GM19193 (cell line): ENCODE results near the gene CNOT1.

ENCODE experiments used
- POLR2A ChIP-seq: IDR thresholded peaks from 4 replicates; pipeline ENCODE4 v1.6.1; 2011; ENCODE audit not compliant: insufficient read depth, insufficient read length; ENCODE audit errors: extremely low read depth

The CNOT1 gene

DNA sequence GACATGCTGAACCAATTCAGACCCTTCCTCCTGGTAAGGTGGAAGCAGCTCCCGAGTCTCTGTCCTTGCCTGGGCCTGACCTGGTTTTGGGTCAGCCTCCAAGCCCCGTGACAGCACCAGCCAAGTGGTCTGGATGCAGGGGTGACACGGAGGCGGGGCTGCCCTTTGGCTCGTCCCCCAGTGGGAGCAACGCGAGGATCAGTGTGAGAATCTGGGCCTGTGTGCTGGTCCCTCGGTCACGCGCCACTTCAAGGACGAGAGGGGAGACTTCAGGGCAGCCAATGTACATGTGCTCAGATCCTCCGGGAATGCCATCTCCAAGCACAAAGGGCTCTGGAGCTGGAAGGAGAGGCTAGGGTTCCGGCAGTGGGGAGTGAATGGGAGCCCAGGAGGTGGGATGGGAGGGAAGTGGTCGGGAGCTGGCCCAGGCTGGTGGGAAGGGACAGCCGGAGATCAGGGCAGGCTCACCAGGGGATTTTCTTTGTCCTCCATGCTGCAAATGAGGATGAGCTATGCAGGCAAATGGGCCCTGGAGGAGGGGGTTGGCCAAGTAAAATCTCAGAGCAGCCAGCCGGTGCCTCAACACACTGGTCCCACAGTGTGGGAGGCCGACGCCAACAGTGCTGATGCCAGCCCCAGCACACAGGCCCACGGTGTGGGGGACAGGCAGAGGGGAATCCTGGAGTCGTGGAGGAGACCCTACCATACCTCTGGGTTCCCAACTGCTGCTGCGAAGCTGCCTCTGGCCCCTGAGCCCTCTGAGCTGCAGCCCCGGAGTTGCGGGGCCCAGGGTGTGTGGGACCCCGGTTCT, 133.9 kb downstream of the CNOT1 start:
- no peak for TF ChIP-seq POLR2A

- TF ChIP-seq POLR2A, result no peak
Measured at GRCh38 chr16:58494981-58495520, 134.6 kb downstream of the CNOT1 start.

DNA sequence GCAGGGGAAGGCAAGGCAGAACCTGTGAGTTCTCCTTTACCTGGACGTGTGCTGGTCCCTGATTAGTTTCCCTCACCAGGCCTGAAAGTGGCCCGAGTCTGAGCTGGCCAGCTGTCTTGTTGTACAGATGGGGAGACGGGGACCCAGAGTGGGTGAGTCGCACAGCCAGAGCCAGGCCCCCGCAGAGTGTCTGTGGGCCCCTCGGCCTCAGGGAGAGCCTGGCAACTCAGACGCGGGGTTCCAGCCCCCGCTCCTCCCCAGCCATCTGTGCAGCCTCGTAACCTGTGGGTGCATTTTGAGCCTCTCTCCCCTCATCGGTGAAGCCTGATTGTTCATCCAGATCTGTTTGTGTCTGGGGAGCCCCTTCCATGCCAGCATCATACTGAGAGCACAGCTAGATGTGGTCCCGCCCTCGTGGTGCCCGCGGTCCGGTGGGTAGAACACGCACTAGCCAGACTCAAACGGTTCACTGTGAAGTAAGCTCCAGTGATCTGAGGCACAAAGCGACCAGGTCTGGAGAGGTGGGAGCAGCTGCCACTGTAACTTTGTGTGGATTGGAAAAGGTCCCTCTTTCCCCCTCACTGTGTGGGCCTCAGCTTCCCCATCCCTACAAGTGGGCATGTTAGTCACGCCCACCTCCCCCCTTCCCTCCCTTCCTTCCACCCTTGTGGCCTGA, 135.7 kb downstream of the CNOT1 start:
- TF ChIP-seq POLR2A, result no peak

DNA sequence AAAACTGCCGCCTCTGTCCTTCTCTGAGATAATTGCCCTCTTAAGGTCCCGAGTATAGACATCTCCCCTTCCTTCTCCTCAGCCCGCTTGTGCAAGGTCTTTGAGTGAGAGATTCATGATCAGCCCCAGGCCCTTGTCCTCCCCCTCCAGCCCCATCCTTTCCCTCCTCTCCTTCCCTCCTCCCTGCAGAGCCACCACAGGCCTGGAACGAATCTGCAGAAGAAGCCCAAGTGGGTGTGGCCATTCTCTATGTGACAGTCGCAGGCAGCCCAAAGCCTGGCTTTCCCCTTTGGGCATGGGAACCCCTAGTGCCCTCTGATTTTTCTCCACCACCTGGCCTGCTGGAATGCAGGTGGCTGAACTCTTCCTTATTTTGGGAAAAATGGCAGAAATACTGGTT, 136.9 kb downstream of the CNOT1 start:
- TF ChIP-seq POLR2A, result no peak

DNA sequence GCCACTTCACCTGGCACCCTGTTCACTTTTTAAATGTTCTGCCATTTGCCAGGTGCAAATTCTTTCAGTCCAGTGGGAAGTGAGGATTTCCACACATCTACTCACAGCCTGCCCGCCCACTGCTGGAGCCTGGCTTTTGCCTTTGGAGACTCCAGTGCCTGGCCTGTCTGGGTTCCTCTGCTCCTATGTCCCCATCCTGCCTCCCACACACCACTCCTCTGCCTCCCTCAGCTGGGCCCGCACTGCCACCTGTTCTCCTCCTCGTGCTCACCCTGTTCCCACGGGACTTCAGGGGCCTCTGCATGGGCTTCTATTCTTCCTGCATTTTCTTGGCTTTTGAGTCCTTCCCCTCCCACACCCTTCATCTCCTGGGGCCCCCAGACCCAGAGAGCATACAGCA, 137.6 kb downstream of the CNOT1 start:
- no peak for TF ChIP-seq POLR2A

- TF ChIP-seq POLR2A, result no peak
Measured at GRCh38 chr16:58490065-58490464, 139.6 kb downstream of the CNOT1 start.

DNA sequence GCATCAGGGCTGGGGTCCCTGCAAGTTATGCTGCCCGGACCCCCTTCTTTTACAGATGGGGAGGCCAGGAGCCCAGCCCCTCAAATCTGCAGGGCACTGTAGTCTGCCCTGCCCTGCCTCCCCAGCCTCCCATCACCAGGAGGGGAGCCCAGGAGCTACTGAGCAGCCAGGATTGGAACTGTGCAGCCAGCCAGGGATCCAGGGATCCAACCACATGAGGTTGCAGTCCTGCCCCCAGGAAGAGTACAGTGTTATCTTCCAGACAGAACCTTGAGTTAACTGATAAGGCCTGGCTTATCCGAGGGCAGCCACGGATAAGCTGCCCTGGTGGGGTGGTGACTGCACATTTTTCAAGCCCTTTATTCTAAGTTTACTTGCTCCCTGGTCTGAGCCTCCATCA, 141.1 kb downstream of the CNOT1 start:
- no peak for TF ChIP-seq POLR2A

DNA sequence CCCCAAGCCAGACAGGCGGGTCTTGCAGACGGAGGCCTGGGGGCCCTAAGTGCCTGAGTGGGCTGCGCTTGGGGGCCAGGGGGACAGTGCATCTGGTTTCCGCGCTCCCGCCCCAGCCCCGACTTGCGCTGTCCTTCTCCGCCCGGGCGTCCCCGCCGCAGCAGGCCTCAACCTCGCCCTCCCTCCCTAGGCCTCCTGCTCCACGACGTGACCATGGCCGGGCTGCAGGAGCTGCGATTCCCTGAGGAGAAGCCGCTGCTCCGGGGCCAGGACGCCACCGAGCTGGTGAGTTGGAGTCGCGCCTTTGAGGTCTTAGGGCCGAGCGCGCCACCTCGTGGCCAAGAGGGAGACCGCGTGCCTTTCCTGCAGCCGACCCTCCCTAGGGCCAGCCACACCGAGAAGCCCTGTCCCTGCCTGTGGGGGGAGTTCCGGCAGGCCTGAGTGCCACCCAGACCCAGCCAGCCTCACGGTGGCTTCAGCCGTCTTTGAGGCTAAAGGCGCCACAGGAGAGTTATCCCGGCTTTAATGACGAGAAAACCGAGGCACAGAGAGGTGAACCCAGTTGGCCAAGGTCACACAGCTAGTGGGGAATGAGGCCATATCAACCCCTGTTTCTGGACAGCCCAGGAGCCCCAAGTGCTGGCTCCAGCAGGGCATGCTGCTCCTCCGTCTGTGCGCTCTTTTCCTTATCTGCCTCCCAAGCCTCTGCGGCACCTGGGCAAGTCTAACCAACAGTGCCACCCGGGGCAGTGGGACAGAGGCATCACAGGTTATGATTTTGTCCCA, 141.9 kb downstream of the CNOT1 start:
- TF ChIP-seq POLR2A, result no peak

DNA sequence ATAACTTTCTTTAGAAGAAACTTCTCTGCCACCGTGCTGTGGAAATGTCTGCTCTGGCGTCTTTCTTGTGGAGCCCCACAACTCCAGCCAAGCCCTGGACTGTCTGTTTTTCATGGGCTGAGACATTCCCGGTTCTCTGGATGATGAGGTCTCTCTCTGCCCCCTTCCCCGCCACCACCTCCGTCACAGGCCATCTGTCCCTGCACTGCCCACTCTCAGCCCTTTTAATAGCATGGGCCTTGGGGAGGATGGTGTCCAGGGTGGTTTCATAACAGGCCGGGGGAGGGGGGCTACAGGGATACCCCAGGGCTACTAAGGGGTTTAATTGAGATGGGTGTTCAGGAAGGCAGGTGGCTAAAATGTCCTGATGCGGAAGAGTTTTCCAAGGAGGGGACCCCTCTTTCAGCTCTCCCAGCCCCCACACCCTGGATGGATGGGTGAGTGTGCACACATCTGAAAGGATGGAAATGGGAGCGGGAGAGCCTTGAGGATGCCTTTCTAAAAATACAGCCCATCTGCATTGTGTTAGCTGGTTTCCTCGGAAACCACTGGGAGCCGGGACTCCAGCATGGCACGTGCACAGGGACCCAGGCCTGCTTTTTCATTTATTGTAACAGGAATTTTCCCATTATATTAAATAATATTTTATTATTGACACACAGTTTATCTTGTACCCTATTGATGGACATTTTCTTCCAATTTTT, 144.3 kb downstream of the CNOT1 start:
- no peak for TF ChIP-seq POLR2A

DNA sequence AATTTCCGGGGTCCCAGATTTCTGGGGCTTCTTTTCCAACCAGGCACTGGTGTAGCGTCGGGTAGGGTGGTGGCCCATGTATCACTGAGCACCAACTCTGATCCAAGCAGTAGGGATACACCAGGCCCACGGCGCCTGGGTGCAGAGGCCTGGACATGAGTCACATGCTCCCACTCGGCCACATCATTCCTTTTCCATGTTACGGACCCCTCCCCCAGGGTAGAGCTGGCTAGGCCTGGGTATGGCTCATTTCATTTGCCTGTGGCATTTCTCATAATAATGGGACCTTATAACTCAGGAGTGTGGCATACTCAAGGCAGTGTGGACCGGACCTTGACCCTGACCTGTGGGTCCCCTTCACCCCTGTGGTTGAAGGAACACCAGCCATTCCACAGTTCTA, 147.7 kb downstream of the CNOT1 start:
- TF ChIP-seq POLR2A, result no peak

GRCh38 chr16:58481226-58481869, 148.3 kb downstream of the CNOT1 start:
- no peak for TF ChIP-seq POLR2A

DNA sequence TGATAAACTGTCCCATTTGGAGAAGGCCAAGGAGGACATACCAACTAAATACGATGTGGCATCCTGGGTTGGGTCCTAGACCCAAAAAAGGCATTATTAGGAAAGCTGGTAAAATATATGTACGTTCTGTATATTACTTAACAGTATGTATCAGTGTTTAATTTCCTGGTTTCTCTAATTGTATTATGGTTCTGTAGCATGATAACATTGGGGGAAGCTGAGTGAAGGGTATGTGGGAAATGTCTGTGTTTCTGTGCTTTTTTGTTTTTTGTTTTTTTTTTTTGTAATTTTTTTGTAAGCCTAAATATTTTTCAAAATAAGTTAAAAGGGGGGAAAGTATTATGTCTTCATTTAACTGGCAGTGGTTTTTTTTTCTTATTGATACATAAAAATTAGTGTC, 151.2 kb downstream of the CNOT1 start:
- no peak for TF ChIP-seq POLR2A

GRCh38 chr16:58476791-58477190, 152.8 kb downstream of the CNOT1 start:
- no peak for TF ChIP-seq POLR2A

GRCh38 chr16:58475091-58475619, 154.5 kb downstream of the CNOT1 start:
- no peak for TF ChIP-seq POLR2A
